ENCODE data around the gene NT5E.

DNA sequence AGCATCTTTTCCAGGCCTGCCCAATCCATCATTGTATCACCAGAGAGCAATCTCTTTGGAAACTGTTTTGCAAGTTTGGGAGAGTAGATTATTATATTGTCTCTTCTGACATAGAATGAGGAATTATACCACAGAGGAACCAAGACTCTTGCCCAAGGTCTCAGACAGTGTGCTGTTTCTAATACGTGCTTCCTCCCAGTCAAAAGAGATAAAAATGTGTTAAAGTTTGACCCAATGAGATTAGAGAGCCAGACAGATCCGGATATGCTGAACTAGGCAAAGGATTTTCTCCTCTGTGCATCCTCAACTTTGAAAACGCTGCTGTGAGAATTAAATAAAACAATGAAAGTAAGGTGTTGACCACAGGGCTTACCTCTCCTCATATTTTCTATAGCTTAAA, 18.6 kb upstream of the NT5E start:
- TF ChIP-seq TAF1 (IDR thresholded peaks at IDR 0.05; ENCODE audit: low read depth, low read length) (no peak), POLR2A (IDR thresholded peaks at IDR 0.05; ENCODE audit: low read depth, low read length) (no peak)

All from GM12891 (cell line).